ENCODE data around the gene TMED4.

Gene TMED4

DNA sequence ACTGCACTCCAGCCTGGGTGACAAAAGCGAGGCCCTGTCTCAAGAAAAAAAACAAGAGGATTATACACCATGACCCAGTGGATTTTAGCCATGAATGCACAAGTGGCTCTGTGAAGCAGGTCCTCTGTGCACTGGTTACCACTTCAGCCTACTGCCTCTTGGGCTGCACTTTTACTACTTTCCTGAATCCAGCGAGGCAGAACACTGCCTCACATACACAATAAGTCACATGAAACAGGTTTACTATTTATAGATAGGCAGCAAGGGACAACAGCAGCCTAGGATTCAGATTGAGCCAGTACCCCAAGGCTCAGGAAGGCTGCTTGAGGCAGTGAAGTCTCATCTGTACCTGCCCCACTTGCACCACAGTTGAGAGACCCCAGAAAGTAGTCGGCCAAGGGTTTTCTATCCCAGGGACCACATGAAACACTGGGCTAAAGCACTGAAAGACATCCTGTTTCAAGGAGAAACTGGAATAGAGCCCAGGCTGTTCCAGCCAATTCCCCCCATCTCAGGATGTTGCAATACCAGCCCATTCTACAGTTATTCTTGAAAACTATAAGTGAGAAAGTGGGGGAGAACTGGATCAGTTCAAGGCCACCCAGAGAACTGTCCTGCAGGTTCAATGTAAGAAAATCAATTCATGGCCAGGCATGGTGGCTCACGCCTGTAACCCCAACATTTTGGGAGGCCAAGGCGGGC is 14.1 kb upstream of the TMED4 start:
- Histone ChIP-seq H3K4me3 (no peak overlapping the region), H3K36me3 (no peaks in the 10 kb centered on the region), H3K9me3 (no peaks in the 10 kb centered on the region), H3K27me3 (no peaks in the 10 kb centered on the region), H3K27ac (no peak overlapping the region), H3K4me1 (no peaks in the 10 kb centered on the region)
- DNase-seq, result no peak
- TF ChIP-seq, protein P1, sequence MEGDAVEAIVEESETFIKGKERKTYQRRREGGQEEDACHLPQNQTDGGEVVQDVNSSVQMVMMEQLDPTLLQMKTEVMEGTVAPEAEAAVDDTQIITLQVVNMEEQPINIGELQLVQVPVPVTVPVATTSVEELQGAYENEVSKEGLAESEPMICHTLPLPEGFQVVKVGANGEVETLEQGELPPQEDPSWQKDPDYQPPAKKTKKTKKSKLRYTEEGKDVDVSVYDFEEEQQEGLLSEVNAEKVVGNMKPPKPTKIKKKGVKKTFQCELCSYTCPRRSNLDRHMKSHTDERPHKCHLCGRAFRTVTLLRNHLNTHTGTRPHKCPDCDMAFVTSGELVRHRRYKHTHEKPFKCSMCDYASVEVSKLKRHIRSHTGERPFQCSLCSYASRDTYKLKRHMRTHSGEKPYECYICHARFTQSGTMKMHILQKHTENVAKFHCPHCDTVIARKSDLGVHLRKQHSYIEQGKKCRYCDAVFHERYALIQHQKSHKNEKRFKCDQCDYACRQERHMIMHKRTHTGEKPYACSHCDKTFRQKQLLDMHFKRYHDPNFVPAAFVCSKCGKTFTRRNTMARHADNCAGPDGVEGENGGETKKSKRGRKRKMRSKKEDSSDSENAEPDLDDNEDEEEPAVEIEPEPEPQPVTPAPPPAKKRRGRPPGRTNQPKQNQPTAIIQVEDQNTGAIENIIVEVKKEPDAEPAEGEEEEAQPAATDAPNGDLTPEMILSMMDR (IDR thresholded peaks at IDR 0.05), result no peak
- intact Hi-C loops (cut with DNase I; ENCODE audit: low total_unique reads), result no loop called here

DNA sequence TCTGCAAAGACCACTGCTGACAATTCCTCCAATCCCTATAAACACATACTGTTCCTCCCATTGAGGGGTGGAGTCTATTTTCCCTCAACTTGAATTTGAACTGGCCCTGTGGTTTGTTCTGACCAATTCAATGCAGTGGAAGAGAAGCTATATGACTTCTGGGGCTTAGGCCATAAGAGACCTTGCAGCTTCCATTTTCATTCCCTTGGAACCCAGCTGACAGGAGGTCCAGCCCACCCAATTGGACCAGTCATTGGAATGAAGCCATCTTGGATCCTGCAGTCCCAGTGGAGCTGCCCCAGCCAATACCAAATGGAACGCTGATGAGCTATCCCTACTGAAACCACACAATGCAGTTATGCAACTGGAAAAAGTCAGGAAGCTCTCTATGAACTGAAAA is 8.9 kb upstream of the TMED4 start:
- Histone ChIP-seq H3K36me3 (no peaks in the 10 kb centered on the region), H3K9me3 (no peaks in the 10 kb centered on the region), H3K27ac (no peak overlapping the region), H3K4me3 (no peak overlapping the region), H3K27me3 (no peaks in the 10 kb centered on the region), H3K4me1 (no peaks in the 10 kb centered on the region)
- peak in 1 of 2 donors; percentile 16 for DNase-seq
- intact Hi-C loops (cut with DNase I; ENCODE audit: low total_unique reads), result no loop called here
- TF ChIP-seq, protein P1 (IDR thresholded peaks at IDR 0.05), result no peak

DNA sequence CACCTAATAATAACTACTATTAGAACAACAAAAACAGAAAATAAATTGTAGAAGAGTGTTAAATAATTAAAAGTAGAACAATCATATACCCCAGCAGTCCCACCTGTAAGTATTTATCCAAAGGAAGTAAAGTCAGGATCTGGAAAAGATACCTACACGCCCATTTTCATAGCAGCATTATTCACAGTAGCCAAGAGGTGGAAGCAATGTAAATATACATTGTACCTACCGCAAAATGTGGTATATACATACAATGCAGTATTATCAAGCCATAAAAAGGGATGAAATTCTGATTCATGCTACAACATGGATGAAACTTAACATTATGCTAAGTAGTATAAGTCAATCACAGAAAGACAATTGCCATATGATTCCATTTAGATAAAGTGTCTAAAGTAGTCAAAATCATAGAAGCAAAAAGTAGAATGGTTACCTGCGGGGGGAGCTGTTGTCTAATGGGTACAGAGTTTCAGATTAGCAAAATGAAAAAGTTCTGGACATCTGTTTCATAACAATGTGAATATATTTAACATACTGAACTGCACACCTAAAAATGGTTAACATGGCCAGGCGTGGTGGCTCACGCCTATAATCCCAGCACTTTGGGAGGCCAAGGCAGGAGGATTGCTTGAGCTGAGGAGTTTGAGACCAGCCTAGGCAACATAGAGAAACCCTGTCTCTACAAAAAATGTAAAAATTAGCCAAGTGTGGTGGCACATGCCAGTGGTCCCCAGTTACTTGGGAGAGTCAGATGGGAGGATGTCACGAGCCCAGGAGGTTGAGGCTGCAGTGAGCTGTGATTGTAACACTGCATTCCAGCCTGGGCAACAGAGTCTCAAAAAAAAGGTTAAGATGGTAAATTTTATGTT is 6.0 kb upstream of the TMED4 start:
- Histone ChIP-seq H3K36me3 (no peaks in the 10 kb centered on the region), H3K4me3 (no peak overlapping the region), H3K27me3 (no peaks in the 10 kb centered on the region), H3K4me1 (peaks cover 0 to 2% (median under 1%) of the 10 kb centered on the region in 4 donors), H3K27ac (no peak overlapping the region), H3K9me3 (no peaks in the 10 kb centered on the region)
- TF ChIP-seq, protein P1 (IDR thresholded peaks at IDR 0.05), result peak; percentile 59 to 62
- DNase-seq, result peak in 1 of 2 donors; percentile 51
- intact Hi-C loops (cut with DNase I; ENCODE audit: low total_unique reads), result loop anchor here (5.0 kb wide), 2 partner anchors 259 to 334 kb away; partner anchors contain the start of gene H2AZ2

DNA sequence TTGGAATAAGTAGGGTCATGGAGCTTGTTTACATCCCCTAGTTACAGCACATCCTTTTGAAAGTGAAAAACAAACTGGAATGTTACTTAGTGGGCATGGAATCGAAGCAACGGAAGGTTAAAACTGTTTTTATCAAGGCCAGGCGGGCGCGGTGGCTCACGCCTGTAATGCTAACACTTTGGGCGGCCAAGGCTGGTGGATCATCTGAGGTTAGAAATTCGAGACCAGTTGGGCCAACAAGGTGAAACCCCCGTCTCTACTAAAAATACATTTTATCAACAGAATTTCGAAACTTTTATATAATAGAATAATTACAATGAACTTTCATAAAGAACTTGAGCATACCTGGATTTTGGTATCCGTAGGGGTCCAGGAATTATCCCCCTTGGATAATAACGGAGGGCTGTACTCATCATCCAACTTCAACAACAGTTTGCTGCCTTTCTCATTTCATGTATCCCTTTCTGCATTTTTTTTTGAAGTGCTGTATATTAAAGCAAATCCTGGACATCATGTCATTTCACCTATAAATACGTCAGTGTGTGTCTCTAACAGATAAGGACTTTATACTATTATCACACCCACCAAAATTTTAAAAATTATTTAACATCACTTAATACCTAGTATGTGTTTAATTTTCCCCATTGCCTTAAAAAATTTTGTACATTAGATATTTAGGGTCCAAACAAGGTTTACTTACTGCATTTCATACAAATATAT is 1.3 kb upstream of the TMED4 start:
- Histone ChIP-seq H3K36me3 (peaks cover 12 to 25% (median 12%) of the 10 kb centered on the region in 3 donors), H3K9me3 (no peaks in the 10 kb centered on the region), H3K4me3 (peak overlapping the region; percentile 70 to 83), H3K27ac (peak overlapping the region; percentile 90 to 96), H3K4me1 (peaks cover 0 to 25% (median 17%) of the 10 kb centered on the region in 4 donors), H3K27me3 (no peaks in the 10 kb centered on the region)
- intact Hi-C loops (cut with DNase I; ENCODE audit: low total_unique reads), result loop anchor here (5.0 kb wide), 1 partner anchor 164 kb away; the partner anchor contains the start of gene ZMIZ2
- TF ChIP-seq, protein P1 (IDR thresholded peaks at IDR 0.05), result no peak
- DNase-seq, result no peak

Measured in tibial artery (tissue), 4 donors.